Caco-2 (cell line): ENCODE measurements around the gene LMX1A. TPM values are rescaled to one million over a fixed set of nuclear protein-coding genes. Genes with fewer than 3 reads are reported as not detected.

Experiments
- BruUV-seq: library from RNA; stranded (reverse); fragments of 400-500 nt; replicated peaks from 2 replicates; lab custom pipeline; 2021; lab: Mats Ljungman, UMichigan
- CTCF ChIA-PET: fragments of 300-600 bp; sonication (Branson Sonifier 250); formaldehyde crosslinking; loops from one replicate; lab custom pipeline; 2022; ENCODE audit warnings: antibody characterized with exemption; lab: Charles Lee
- POLR2A ChIA-PET: fragments of 300-600 bp; sonication (Branson Sonifier 250); formaldehyde crosslinking; loops from one replicate; lab custom pipeline; 2022; ENCODE audit warnings: antibody characterized with exemption; lab: Charles Lee
- DNase-seq, 2 experiments: peaks; one replicate each; pipeline versions ENCODE4 v3.0.0 to v3.0.0-alpha.2; 2020 to 2022
- H3K27me3 ChIP-seq: replicated peaks from 2 replicates; pipeline ENCODE4 v1.6.0; 2011; ENCODE audit warnings: low read length; ENCODE audit not compliant: control insufficient read depth, insufficient read depth
- H3K36me3 ChIP-seq: 2 replicates; pipeline ENCODE4 v1.5.1; 2011; ENCODE audit warnings: low read length; ENCODE audit not compliant: control insufficient read depth, insufficient read depth
- H3K4me1 ChIP-seq: fragments of 250-450 bp; sonication (Bioruptor Pico); 2 replicates; pipeline ENCODE4 v1.5.1; 2020; ENCODE audit warnings: mild to moderate bottlenecking
- H3K4me3 ChIP-seq: 2 replicates; pipeline ENCODE4 v1.5.1; 2011; ENCODE audit warnings: low read depth, mild to moderate bottlenecking, control low read depth, low read length
- H3K9me3 ChIP-seq: fragments of 250-450 bp; sonication (Bioruptor Pico); 2 replicates; pipeline ENCODE4 v1.5.1; 2020; ENCODE audit warnings: mild to moderate bottlenecking, moderate library complexity
- H3K27ac Mint-ChIP-seq: one replicate; pipeline ENCODE4 v1.8.0; 2022; ENCODE audit warnings: mixed read lengths; ENCODE audit not compliant: unreplicated experiment
- H3K27me3 Mint-ChIP-seq: one replicate; pipeline ENCODE4 v1.8.0; 2022; ENCODE audit warnings: mixed read lengths; ENCODE audit not compliant: insufficient read depth, unreplicated experiment
- H3K36me3 Mint-ChIP-seq: one replicate; pipeline ENCODE4 v1.8.0; 2022; ENCODE audit warnings: mild to moderate bottlenecking, mixed read lengths; ENCODE audit not compliant: insufficient read depth, unreplicated experiment
- H3K4me1 Mint-ChIP-seq: one replicate; pipeline ENCODE4 v1.8.0; 2022; ENCODE audit warnings: low read depth, mixed read lengths; ENCODE audit not compliant: unreplicated experiment
- H3K4me3 Mint-ChIP-seq: one replicate; pipeline ENCODE4 v1.8.0; 2022; ENCODE audit warnings: mild to moderate bottlenecking, moderate library complexity, mixed read lengths; ENCODE audit not compliant: unreplicated experiment
- H3K9me3 Mint-ChIP-seq: one replicate; pipeline ENCODE4 v1.8.0; 2022; ENCODE audit warnings: mixed read lengths; ENCODE audit not compliant: unreplicated experiment
- intact Hi-C: fragments of 100-400 bp; cut with micrococcal nuclease; formaldehyde crosslinking; loops from one replicate; pipeline ENCODE4 v1.10.0; 2022; ENCODE audit not compliant: unreplicated experiment
- total RNA-seq: library from RNA; stranded (reverse); gene quantifications from 2 replicates; pipeline ENCODE4 v1.2.3, GENCODE V29; 2022
- TF ChIP-seq, protein P1 (sequence below), 2 experiments: fragments of 200-600 bp in 1 of 2; IDR thresholded peaks; 1 replicate in 1 of 2; 2 replicates in 1 of 2; pipeline versions ENCODE4 v1.5.1 to v1.8.0; 2011 to 2022; ENCODE audit warnings: antibody characterized with exemption in 1 of 2, control low read depth in 1 of 2, inconsistent platforms in 1 of 2, low read depth in 1 of 2, low read length in 1 of 2, mild to moderate bottlenecking in 1 of 2, moderate library complexity in 1 of 2; ENCODE audit not compliant: insufficient read depth in 1 of 2, severe bottlenecking in 1 of 2, unreplicated experiment in 1 of 2

The LMX1A gene
- total RNA-seq, 1 experiment from 2014 or later: not detected

- H3K4me3 ChIP-seq: no peak overlapping the region
- BruUV-seq: no TSS peak
- no peaks in the 10 kb centered on the region for H3K27me3 Mint-ChIP-seq
- no peaks in the 10 kb centered on the region for H3K9me3 ChIP-seq
- H3K4me1 ChIP-seq: no peaks in the 10 kb centered on the region
- peaks cover 6% of the 10 kb centered on the region for H3K4me1 Mint-ChIP-seq
- no peak overlapping the region for H3K4me3 Mint-ChIP-seq
- H3K36me3 Mint-ChIP-seq: no peaks in the 10 kb centered on the region
- DNase-seq: no peak
- TF ChIP-seq, protein P1, sequence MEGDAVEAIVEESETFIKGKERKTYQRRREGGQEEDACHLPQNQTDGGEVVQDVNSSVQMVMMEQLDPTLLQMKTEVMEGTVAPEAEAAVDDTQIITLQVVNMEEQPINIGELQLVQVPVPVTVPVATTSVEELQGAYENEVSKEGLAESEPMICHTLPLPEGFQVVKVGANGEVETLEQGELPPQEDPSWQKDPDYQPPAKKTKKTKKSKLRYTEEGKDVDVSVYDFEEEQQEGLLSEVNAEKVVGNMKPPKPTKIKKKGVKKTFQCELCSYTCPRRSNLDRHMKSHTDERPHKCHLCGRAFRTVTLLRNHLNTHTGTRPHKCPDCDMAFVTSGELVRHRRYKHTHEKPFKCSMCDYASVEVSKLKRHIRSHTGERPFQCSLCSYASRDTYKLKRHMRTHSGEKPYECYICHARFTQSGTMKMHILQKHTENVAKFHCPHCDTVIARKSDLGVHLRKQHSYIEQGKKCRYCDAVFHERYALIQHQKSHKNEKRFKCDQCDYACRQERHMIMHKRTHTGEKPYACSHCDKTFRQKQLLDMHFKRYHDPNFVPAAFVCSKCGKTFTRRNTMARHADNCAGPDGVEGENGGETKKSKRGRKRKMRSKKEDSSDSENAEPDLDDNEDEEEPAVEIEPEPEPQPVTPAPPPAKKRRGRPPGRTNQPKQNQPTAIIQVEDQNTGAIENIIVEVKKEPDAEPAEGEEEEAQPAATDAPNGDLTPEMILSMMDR (IDR thresholded peaks at IDR 0.05; ENCODE audit: insufficient read depth in 1 of 2, low read depth in 1 of 2, low read length in 1 of 2, severe bottlenecking in 1 of 2, unreplicated experiment in 1 of 2): no peak
- intact Hi-C loops: no loop called here
- POLR2A ChIA-PET: no interaction called here
- no peaks in the 10 kb centered on the region for H3K36me3 ChIP-seq
- H3K27me3 ChIP-seq: no peaks in the 10 kb centered on the region
- CTCF ChIA-PET: interaction anchor here (1.0 kb wide), 1 partner anchor 23 kb away, joined by 3 read pairs; no protein-coding TSS in a partner anchor
- H3K9me3 Mint-ChIP-seq: peaks cover 9% of the 10 kb centered on the region
- H3K27ac Mint-ChIP-seq: no peak overlapping the region
Observed at GRCh38 chr1:165152109-165152508, 204.4 kb downstream of the LMX1A start.

Other genes starting within 250 kb of the LMX1A start
- gene RXRG, start 88.4 kb upstream of the LMX1A start, total RNA-seq: not detected in 2 replicates
- not detected in 2 replicates for gene LRRC52, start 187.3 kb upstream of the LMX1A start, total RNA-seq